MM.1S (cell line): ENCODE measurements around the gene OR52B6.
"Not testable (repeated sequence)": the region's sequence is repeated elsewhere in the genome, so short reads cannot be mapped to it uniquely, and the experiment has no call there.

Experiments
- EZH2 ChIP-seq: fragments of 300-600 bp; sonication (generic); optimal IDR thresholded peaks from 2 replicates; pipeline ENCODE3; 2017; ENCODE audit warnings: low read depth, mild to moderate bottlenecking, antibody characterized with exemption, low read length, mixed read lengths
- TF ChIP-seq, protein P1 (sequence below): fragments of 300-600 bp; sonication (generic); IDR thresholded peaks from 2 replicates; pipeline ENCODE4 v1.5.1; 2016; ENCODE audit warnings: antibody characterized with exemption, low read length, mixed read lengths

- TF ChIP-seq, protein P1, sequence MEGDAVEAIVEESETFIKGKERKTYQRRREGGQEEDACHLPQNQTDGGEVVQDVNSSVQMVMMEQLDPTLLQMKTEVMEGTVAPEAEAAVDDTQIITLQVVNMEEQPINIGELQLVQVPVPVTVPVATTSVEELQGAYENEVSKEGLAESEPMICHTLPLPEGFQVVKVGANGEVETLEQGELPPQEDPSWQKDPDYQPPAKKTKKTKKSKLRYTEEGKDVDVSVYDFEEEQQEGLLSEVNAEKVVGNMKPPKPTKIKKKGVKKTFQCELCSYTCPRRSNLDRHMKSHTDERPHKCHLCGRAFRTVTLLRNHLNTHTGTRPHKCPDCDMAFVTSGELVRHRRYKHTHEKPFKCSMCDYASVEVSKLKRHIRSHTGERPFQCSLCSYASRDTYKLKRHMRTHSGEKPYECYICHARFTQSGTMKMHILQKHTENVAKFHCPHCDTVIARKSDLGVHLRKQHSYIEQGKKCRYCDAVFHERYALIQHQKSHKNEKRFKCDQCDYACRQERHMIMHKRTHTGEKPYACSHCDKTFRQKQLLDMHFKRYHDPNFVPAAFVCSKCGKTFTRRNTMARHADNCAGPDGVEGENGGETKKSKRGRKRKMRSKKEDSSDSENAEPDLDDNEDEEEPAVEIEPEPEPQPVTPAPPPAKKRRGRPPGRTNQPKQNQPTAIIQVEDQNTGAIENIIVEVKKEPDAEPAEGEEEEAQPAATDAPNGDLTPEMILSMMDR, result not testable (repeated sequence)
- TF ChIP-seq EZH2, result not testable (repeated sequence)
These were observed 3.8 kb downstream of the OR52B6 start for GRCh38 chr11:5584458-5584857.
